Measurements from ENCODE around the gene IRAK3.

Gene IRAK3

DNA sequence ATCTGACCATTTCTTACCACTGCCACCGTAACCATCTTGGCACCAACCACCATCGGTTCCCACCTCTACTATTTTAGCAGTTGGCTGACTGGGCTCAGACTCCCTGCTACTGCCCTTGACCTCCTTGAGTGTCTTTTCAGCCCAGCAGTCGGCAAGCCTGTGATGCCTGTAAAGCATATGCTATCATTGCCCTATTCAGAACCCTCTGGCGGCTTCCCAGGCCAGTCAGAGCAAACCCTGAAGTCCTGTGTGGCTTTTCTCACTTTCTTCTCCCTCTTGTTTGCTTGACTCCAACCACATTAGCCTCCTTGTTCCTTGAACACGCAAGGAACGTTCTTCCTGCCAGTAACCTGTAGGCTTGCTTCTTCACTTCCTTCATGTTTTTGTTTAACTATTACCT is 6.2 kb downstream of the IRAK3 start:
- TF ChIP-seq, protein P1, sequence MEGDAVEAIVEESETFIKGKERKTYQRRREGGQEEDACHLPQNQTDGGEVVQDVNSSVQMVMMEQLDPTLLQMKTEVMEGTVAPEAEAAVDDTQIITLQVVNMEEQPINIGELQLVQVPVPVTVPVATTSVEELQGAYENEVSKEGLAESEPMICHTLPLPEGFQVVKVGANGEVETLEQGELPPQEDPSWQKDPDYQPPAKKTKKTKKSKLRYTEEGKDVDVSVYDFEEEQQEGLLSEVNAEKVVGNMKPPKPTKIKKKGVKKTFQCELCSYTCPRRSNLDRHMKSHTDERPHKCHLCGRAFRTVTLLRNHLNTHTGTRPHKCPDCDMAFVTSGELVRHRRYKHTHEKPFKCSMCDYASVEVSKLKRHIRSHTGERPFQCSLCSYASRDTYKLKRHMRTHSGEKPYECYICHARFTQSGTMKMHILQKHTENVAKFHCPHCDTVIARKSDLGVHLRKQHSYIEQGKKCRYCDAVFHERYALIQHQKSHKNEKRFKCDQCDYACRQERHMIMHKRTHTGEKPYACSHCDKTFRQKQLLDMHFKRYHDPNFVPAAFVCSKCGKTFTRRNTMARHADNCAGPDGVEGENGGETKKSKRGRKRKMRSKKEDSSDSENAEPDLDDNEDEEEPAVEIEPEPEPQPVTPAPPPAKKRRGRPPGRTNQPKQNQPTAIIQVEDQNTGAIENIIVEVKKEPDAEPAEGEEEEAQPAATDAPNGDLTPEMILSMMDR (IDR thresholded peaks at IDR 0.05) = no peak
- H3K27ac ChIP-seq = no peak overlapping the region
- H3K27me3 ChIP-seq (ENCODE audit: control insufficient read depth, insufficient read depth, low read length) = no peaks in the 10 kb centered on the region
- H3K9me3 ChIP-seq (ENCODE audit: control insufficient read depth, low read length) = no peaks in the 10 kb centered on the region
- H2AFZ ChIP-seq = no peak overlapping the region
- no peaks in the 10 kb centered on the region for H3K79me2 ChIP-seq
- H3K4me3 ChIP-seq (ENCODE audit: low read depth, low read length) = no peak overlapping the region
- no peaks in the 10 kb centered on the region for H3K36me3 ChIP-seq (ENCODE audit: control insufficient read depth, insufficient read depth, low read length)
- no peak overlapping the region for H3K9ac ChIP-seq
- no peak overlapping the region for H3K4me2 ChIP-seq (ENCODE audit: low read length)
- H3K4me1 ChIP-seq = no peaks in the 10 kb centered on the region

DNA sequence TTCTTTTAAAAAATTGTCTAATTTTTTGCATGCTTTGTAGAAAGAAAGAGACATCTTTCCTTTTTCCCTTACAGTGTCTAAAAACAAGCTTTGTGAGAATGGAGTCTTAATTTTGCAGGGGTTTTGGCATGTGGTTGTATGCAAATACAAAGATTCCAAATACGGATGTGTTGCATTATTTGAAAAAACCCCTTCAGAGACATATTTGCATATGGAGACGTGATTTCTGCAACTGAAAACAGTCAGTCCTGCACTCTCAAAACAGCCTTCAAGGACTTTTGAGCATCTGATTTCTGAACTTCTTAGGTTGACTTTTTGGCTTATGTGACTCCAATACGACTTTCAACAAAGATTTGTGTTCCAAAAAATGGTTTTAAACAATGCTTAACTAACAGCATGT is 7.8 kb downstream of the IRAK3 start:
- Histone ChIP-seq H3K27me3 (ENCODE audit: control insufficient read depth, insufficient read depth, low read length) (no peaks in the 10 kb centered on the region), H3K27ac (no peak overlapping the region), H3K4me1 (no peaks in the 10 kb centered on the region), H3K79me2 (no peaks in the 10 kb centered on the region), H3K9me3 (ENCODE audit: control insufficient read depth, low read length) (no peaks in the 10 kb centered on the region), H2AFZ (no peak overlapping the region), H3K4me3 (ENCODE audit: low read depth, low read length) (no peak overlapping the region), H3K9ac (no peak overlapping the region), H3K36me3 (ENCODE audit: control insufficient read depth, insufficient read depth, low read length) (no peaks in the 10 kb centered on the region), H3K4me2 (ENCODE audit: low read length) (no peak overlapping the region)
- TF ChIP-seq, protein P1 (IDR thresholded peaks at IDR 0.05) = no peak

DNA sequence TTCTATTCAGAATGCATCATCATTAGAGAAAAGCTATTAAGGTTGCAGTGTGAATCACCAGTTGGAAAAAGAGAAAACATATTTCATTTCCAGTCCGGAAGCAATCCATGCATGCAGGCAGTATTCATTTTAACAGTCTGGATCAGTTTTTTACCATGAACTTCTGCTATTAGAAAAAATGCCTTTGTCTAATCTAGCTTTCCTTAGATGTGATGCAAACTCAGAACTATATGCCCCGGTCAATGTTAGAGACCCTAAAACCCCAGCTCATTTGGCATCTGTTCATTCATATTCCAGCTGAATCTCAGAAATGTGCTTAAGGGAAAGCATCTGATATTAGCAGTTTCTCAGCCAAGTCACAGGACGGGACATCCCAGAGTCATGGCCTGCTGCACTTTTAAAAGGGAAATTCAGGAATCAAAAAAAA is 8.5 kb downstream of the IRAK3 start:
- H3K4me1 ChIP-seq = no peaks in the 10 kb centered on the region
- no peak overlapping the region for H2AFZ ChIP-seq
- H3K36me3 ChIP-seq (ENCODE audit: control insufficient read depth, insufficient read depth, low read length) = no peaks in the 10 kb centered on the region
- TF ChIP-seq, protein P1 (IDR thresholded peaks at IDR 0.05) = no peak
- no peaks in the 10 kb centered on the region for H3K27me3 ChIP-seq (ENCODE audit: control insufficient read depth, insufficient read depth, low read length)
- no peak overlapping the region for H3K4me2 ChIP-seq (ENCODE audit: low read length)
- H3K27ac ChIP-seq = no peak overlapping the region
- no peak overlapping the region for H3K4me3 ChIP-seq (ENCODE audit: low read depth, low read length)
- H3K9ac ChIP-seq = no peak overlapping the region
- H3K79me2 ChIP-seq = no peaks in the 10 kb centered on the region
- no peaks in the 10 kb centered on the region for H3K9me3 ChIP-seq (ENCODE audit: control insufficient read depth, low read length)

DNA sequence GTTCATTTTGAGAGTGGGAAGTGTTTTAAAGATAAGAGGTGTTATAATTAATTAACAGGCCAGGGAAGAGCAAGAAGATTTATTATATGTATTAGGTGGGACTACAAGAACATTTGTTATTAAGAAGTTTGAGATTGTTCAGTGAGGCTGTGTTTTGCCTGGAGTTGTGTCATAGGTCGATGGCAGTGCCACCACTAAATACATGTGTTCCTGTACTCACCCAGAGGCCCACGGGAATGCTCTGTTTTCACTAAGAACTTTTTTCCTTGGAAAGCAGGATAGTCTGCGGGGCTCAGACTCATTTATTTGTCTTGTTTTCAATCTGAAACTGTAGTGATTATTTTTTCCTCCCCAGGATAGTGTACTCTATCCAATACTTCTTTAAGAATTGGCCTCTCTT is 10.1 kb downstream of the IRAK3 start:
- no peaks in the 10 kb centered on the region for H3K4me1 ChIP-seq
- no peaks in the 10 kb centered on the region for H3K36me3 ChIP-seq (ENCODE audit: control insufficient read depth, insufficient read depth, low read length)
- no peak overlapping the region for H2AFZ ChIP-seq
- H3K27ac ChIP-seq = no peak overlapping the region
- H3K27me3 ChIP-seq (ENCODE audit: control insufficient read depth, insufficient read depth, low read length) = no peaks in the 10 kb centered on the region
- no peak overlapping the region for H3K9ac ChIP-seq
- H3K4me2 ChIP-seq (ENCODE audit: low read length) = no peak overlapping the region
- TF ChIP-seq, protein P1 (IDR thresholded peaks at IDR 0.05) = no peak
- H3K4me3 ChIP-seq (ENCODE audit: low read depth, low read length) = no peak overlapping the region
- no peaks in the 10 kb centered on the region for H3K79me2 ChIP-seq
- H3K9me3 ChIP-seq (ENCODE audit: control insufficient read depth, low read length) = no peaks in the 10 kb centered on the region

DNA sequence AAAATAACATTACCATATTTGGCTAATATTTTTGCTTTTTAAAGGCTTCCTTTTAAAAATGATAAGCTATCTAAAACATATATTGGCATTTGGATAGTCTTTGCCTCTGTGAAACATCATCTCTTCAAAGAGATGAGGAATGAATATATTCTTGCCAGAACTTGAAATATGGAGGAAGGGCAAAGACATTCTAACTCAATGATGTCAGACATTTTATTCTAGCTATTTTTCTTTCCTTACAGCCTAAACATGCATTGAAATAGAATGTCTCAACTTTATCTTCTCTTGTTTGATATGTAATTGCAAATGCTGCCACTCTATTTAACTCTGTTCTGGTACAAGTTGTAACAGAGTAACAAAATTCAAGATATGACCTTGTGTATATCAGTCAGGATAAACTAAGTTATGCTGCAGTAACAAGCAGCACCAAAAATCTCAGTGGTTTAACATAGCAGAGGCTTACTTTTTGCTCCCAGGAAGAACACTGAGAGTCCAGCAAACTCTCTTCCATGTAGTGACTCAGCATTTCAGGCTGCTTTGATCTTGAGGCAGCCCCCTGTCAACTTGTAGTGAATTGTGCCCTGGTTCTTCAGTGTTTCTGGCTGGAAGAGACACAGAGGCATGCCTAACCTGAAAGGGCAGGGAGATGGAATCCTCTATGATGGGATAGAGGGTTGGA is 11.0 kb downstream of the IRAK3 start:
- TF ChIP-seq, protein P1 (IDR thresholded peaks at IDR 0.05) = no peak
- no peaks in the 10 kb centered on the region for H3K9me3 ChIP-seq (ENCODE audit: control insufficient read depth, low read length)
- no peaks in the 10 kb centered on the region for H3K36me3 ChIP-seq (ENCODE audit: control insufficient read depth, insufficient read depth, low read length)
- H3K27me3 ChIP-seq (ENCODE audit: control insufficient read depth, insufficient read depth, low read length) = no peaks in the 10 kb centered on the region
- H3K4me3 ChIP-seq (ENCODE audit: low read depth, low read length) = no peak overlapping the region
- H3K4me1 ChIP-seq = no peaks in the 10 kb centered on the region
- H3K4me2 ChIP-seq (ENCODE audit: low read length) = no peak overlapping the region
- no peak overlapping the region for H3K27ac ChIP-seq
- no peak overlapping the region for H2AFZ ChIP-seq
- no peaks in the 10 kb centered on the region for H3K79me2 ChIP-seq
- no peak overlapping the region for H3K9ac ChIP-seq
